C4-2B (cell line): ENCODE results near the gene BTNL9.

Source experiments
- ZFX ChIP-seq: fragments of 450-650 bp; IDR thresholded peaks from 2 replicates; pipeline ENCODE4 v1.6.1; 2017
- TF ChIP-seq, protein P1 (sequence below): fragments of 450-650 bp; conservative IDR thresholded peaks from 2 replicates; pipeline ENCODE4 v1.5.1; 2017; ENCODE audit warnings: mild to moderate bottlenecking

DNA sequence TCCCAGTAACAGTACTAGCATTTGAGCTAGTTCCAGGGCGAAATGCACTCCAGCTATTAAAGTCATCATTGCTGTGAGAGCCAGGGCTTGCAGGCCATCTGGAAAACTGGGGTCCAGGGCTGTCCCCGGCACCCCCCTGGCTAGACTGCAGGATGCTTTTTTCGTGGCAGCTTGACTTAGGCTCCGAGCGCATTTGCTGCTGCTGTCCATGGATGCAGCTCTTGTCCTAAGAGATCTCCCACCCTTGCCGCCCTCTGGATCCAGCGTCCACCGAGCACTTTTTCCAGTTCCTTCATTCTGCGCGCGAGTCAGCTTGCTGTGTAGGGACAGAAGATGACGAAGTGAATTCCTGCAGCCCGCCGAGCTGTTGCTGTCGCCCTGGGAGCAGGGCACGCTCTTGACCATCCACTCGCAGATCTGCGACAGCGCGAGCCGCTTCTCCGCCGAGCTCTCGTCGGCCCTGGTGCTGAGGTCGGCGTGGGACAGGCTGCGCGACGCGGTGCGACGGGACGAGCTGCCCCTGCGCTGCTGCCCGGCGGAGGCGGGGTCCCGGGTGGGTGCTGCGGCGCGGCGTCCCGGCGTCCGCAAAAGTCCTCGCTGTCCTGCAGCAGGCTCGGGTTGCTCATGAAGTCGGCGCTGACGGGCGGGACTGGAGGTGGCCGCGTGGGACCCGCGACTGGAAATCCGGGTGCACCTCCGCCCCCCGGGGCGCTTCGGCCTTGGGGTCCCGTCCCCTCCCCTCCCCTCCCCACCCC, 60.2 kb downstream of the BTNL9 start:
- TF ChIP-seq, protein P1, sequence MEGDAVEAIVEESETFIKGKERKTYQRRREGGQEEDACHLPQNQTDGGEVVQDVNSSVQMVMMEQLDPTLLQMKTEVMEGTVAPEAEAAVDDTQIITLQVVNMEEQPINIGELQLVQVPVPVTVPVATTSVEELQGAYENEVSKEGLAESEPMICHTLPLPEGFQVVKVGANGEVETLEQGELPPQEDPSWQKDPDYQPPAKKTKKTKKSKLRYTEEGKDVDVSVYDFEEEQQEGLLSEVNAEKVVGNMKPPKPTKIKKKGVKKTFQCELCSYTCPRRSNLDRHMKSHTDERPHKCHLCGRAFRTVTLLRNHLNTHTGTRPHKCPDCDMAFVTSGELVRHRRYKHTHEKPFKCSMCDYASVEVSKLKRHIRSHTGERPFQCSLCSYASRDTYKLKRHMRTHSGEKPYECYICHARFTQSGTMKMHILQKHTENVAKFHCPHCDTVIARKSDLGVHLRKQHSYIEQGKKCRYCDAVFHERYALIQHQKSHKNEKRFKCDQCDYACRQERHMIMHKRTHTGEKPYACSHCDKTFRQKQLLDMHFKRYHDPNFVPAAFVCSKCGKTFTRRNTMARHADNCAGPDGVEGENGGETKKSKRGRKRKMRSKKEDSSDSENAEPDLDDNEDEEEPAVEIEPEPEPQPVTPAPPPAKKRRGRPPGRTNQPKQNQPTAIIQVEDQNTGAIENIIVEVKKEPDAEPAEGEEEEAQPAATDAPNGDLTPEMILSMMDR, result no peak
- TF ChIP-seq ZFX, result no peak
